ENCODE results near the gene RFX3.

- no peak for TF ChIP-seq RAD21 (CRISPR knock-in tag; IDR thresholded peaks at IDR 0.05)
- peak; percentile 61; the same call in 1 of the 2 replicates for TF ChIP-seq JUND (CRISPR knock-in tag; IDR thresholded peaks at IDR 0.05)
- no peak for TF ChIP-seq NFE2L2 (IDR thresholded peaks at IDR 0.05; ENCODE audit: low read length)
- TF ChIP-seq POLR2AphosphoS5 (IDR thresholded peaks at IDR 0.05; ENCODE audit: low read depth, low read length) = no peak
- TF ChIP-seq POLR2A (IDR thresholded peaks at IDR 0.05; ENCODE audit: insufficient read depth in 1 of 2, low read depth in 2 of 2, low read length in 2 of 2) = no peak
- TF ChIP-seq EED (CRISPR knock-in tag; IDR thresholded peaks at IDR 0.05) = no peak
- TF ChIP-seq CTCF (CRISPR knock-in tag; IDR thresholded peaks at IDR 0.05) = no peak
- no peak for TF ChIP-seq CREBL2 (CRISPR knock-in tag; IDR thresholded peaks at IDR 0.05; ENCODE audit: borderline replicate concordance)
Measured at GRCh38 chr9:3475300-3476020, 50.3 kb downstream of the RFX3 start.

Data from HepG2 (cell line).